Activated naive CD4-positive, alpha-beta T cell treated with anti-CD3 and anti-CD28 coated beads, Interleukin-2, amount 10 ng/mL, durations not matched to agents 7 days and 5 days (primary cell): Measurements from ENCODE around the gene ZNF581.
A peak's percentile ranks its signal among the peaks of the same experiment; 100 is the strongest.

Experiments used
- CTCF ChIA-PET: fragments of 350-600 bp; sonication (Branson Sonifier 250); formaldehyde crosslinking; loops from one replicate; lab custom pipeline; 2021; ENCODE audit warnings: antibody characterized with exemption; lab: Charles Lee
- DNase-seq: peaks from one replicate; pipeline ENCODE4 v3.0.0-alpha.2; 2020
- H3K27ac Mint-ChIP-seq: one replicate; pipeline ENCODE4 v1.8.0; 2021; ENCODE audit warnings: mild to moderate bottlenecking, moderate library complexity, mixed read lengths
- H3K27me3 Mint-ChIP-seq: one replicate; pipeline ENCODE4 v1.8.0; 2021; ENCODE audit warnings: mild to moderate bottlenecking, mixed read lengths
- H3K36me3 Mint-ChIP-seq: one replicate; pipeline ENCODE4 v1.8.0; 2021; ENCODE audit warnings: mixed read lengths
- H3K4me1 Mint-ChIP-seq: one replicate; pipeline ENCODE4 v1.8.0; 2021; ENCODE audit warnings: mixed read lengths
- H3K4me3 Mint-ChIP-seq: one replicate; pipeline ENCODE4 v1.8.0; 2021; ENCODE audit warnings: mild to moderate bottlenecking, moderate library complexity, mixed read lengths
- H3K9me3 Mint-ChIP-seq: one replicate; pipeline ENCODE4 v1.8.0; 2021; ENCODE audit warnings: mixed read lengths

The ZNF581 gene

DNA sequence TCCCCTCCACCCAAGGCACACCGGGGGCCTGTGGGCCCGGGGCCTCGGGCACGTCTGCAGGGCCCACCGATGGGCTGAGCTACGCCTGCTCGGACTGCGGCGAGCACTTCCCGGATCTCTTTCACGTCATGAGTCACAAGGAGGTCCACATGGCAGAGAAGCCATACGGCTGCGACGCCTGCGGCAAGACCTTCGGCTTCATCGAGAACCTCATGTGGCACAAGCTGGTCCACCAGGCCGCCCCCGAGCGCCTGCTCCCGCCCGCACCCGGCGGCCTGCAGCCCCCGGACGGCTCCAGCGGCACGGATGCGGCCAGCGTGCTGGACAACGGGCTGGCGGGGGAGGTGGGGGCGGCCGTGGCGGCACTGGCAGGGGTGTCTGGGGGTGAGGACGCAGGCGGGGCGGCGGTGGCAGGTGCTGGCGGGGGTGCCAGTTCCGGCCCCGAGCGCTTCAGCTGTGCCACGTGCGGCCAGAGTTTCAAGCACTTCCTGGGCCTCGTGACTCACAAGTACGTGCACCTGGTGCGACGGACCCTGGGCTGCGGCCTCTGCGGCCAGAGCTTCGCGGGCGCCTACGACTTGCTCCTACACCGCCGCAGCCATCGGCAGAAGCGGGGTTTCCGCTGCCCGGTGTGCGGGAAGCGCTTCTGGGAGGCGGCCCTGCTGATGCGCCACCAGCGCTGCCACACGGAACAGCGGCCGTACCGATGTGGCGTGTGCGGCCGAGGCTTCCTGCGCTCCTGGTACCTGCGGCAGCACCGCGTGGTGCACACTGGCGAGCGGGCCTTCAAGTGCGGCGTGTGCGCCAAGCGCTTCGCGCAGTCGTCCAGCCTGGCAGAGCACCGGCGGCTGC, 27.7 kb upstream of the ZNF581 start:
- CTCF ChIA-PET, result no interaction called here
- Mint-ChIP-seq H3K4me1 (peaks cover 14% of the 10 kb centered on the region), H3K4me3 (no peak overlapping the region), H3K9me3 (no peaks in the 10 kb centered on the region), H3K36me3 (peaks cover 44% of the 10 kb centered on the region), H3K27ac (no peak overlapping the region), H3K27me3 (no peaks in the 10 kb centered on the region)
- DNase-seq, result no peak

DNA sequence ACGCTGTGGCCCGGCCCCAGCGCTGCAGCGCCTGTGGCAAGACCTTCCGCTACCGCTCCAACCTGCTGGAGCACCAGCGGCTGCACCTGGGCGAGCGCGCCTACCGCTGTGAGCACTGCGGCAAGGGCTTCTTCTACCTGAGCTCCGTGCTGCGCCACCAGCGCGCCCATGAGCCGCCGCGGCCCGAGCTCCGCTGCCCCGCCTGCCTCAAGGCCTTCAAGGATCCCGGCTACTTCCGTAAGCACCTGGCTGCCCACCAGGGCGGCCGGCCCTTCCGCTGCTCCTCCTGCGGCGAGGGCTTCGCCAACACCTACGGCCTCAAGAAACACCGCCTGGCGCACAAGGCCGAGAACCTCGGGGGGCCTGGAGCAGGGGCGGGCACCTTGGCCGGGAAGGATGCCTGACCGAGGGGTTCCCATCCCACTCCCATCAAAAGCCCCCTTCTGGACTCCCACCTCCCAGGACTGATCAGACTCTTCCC, 27.0 kb upstream of the ZNF581 start:
- H3K27ac Mint-ChIP-seq, result no peak overlapping the region
- CTCF ChIA-PET, result interaction anchor here (2.8 kb wide), 1 partner anchor 10 kb away, joined by 11 read pairs; the partner anchor contains the start of gene ZNF865
- no peak overlapping the region for H3K4me3 Mint-ChIP-seq
- DNase-seq, result no peak
- H3K36me3 Mint-ChIP-seq, result peaks cover 46% of the 10 kb centered on the region
- H3K9me3 Mint-ChIP-seq, result no peaks in the 10 kb centered on the region
- H3K27me3 Mint-ChIP-seq, result no peaks in the 10 kb centered on the region
- H3K4me1 Mint-ChIP-seq, result peaks cover 15% of the 10 kb centered on the region

DNA sequence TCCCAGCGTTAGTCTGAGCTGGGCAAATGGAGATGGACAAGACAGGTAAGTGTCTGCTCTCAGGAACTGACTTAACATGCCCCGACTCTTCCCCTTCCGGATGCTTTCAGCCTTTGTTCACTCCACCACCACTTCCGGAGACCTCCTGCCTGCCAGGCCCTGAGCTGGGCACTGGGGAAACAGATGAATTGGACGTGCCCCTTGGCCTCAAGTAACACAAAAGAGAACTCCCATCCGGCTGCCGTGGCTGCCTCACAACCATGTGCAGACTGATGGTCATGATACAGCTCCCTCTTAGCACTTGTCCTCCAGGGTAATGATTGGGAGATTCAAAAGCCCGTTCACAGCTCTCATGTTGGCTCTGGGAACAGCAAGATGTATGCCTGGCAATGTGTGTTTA, 26.0 kb upstream of the ZNF581 start:
- no peak overlapping the region for H3K27ac Mint-ChIP-seq
- H3K9me3 Mint-ChIP-seq, result no peaks in the 10 kb centered on the region
- H3K27me3 Mint-ChIP-seq, result no peaks in the 10 kb centered on the region
- peaks cover 42% of the 10 kb centered on the region for H3K36me3 Mint-ChIP-seq
- H3K4me3 Mint-ChIP-seq, result no peak overlapping the region
- H3K4me1 Mint-ChIP-seq, result peaks cover 15% of the 10 kb centered on the region
- CTCF ChIA-PET, result interaction anchor here (2.8 to 4.9 kb wide), 2 partner anchors 11 to 15 kb away, joined by 11 to 23 read pairs; partner anchors contain the start of gene ZNF865
- DNase-seq, result no peak

DNA sequence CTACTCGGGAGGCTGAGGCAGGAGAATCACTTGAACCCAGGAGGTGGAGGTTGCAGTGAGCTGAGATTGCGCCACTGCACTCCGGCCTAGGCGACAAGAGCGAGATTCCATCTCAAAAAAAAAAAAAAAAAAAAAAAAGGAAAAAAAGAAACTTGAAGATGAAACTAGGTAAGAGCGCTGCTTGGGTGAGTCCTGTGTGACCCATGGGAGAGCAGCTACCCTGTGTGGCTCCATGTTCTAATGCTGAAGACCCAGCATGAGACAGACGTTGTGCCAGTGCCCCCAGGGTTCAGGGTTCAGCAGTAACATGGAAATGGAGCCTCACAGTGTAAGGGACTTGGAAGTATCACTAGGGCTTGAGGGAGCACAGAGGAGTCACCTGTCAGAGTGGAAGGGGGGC, 25.0 kb upstream of the ZNF581 start:
- H3K36me3 Mint-ChIP-seq, result peaks cover 37% of the 10 kb centered on the region
- H3K4me1 Mint-ChIP-seq, result peaks cover 18% of the 10 kb centered on the region
- H3K27me3 Mint-ChIP-seq, result no peaks in the 10 kb centered on the region
- CTCF ChIA-PET, result interaction anchor here (0.5 to 4.9 kb wide), 3 partner anchors 12 to 511 kb away, joined by 3 to 23 read pairs (median 11); partner anchors contain the start of gene ZNF865
- no peaks in the 10 kb centered on the region for H3K9me3 Mint-ChIP-seq
- no peak overlapping the region for H3K4me3 Mint-ChIP-seq
- DNase-seq, result no peak
- no peak overlapping the region for H3K27ac Mint-ChIP-seq

DNA sequence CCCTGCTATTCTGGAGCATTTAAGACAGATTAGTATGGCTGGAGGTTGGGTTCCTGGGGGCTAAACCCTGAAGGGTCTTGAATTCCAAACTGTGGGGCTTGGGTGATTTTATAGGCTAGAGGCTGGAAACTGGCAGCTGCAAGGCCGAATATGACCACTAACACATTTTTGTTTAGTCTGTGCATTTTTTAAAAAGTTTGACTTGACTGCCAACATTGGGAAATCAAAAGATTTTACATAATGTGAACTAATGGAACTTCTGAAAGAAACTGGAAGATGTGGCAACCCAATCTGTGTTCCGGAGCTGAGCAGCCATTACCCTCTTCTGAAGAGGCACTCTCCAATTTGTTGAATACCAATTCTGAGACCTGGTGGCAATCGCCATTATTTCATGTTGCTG, 24.2 kb upstream of the ZNF581 start:
- Mint-ChIP-seq H3K4me1 (peaks cover 25% of the 10 kb centered on the region), H3K9me3 (peaks cover 2% of the 10 kb centered on the region), H3K4me3 (no peak overlapping the region), H3K27ac (no peak overlapping the region), H3K36me3 (peaks cover 41% of the 10 kb centered on the region), H3K27me3 (no peaks in the 10 kb centered on the region)
- no peak for DNase-seq
- CTCF ChIA-PET, result interaction anchor here (2.8 to 4.9 kb wide), 2 partner anchors 13 kb away, joined by 11 to 23 read pairs; partner anchors contain the start of gene ZNF865

DNA sequence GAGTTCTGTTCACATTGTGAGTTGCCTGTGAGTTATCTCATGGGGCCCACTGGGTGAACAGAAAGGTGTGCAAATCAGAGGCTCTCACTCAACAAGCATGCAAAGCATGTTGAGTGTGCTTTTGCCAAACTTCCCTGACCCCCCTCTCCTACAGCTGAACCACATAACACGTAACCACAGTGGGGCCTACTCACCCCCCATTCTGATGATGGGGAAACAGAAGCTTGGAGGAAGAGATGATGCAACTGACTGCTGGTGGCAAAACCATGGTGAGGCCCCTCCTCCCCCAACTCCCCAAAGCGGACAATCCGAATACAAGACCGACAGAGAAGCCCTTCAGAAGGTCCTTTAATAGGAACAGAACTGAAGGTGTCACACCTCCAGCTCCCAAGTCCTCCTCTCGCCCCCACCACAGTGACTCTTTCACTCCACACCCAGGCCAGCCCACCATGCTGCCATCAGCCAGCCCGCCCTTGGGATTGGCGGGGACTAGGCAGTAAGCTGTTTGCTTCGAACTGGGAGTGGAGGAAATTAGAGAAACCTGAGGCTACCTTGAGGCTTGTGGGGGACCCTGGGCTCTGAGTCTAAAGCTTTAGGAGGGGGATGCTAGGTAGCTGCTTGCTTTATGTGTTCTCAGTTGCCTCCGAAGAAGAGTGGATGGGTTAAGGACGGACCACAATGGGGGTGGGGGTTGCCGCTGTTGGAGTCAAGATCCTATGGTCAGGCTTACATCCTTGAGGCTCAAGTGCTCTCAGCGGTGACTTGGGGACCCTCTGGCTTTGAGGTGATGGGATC, 22.8 kb upstream of the ZNF581 start:
- CTCF ChIA-PET, result interaction anchor here (1.2 to 4.9 kb wide), 2 partner anchors 11 to 15 kb away, joined by 6 to 23 read pairs; partner anchors contain the start of gene ZNF865
- no peak overlapping the region for H3K4me3 Mint-ChIP-seq
- H3K9me3 Mint-ChIP-seq, result peaks cover 2% of the 10 kb centered on the region
- H3K27ac Mint-ChIP-seq, result peak overlapping the region; percentile 25
- no peak for DNase-seq
- H3K36me3 Mint-ChIP-seq, result peaks cover 39% of the 10 kb centered on the region
- peaks cover 4% of the 10 kb centered on the region for H3K27me3 Mint-ChIP-seq
- H3K4me1 Mint-ChIP-seq, result peaks cover 32% of the 10 kb centered on the region

DNA sequence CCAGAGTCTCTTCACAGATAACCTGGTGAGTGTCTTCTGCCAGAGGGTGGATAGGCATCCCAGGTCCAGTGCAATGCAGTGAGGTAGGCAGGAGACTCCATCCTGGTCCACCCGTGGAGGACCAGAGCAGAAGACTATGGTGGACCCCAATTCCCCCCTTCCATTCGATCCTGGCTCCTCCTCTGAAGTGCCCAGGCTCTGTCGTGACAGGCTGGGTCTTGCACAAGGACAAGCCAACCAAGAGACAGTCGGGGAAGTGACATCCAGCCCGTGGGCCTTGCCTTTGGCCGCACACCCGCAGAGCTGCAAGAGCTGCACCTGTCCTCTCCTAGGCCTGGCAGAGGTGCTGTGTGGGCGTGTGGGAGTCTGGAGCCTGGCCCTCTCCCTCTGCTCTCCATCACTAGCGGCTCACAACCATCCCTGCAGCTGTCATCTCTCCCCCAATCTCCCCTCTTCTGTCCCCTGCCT, 22.2 kb upstream of the ZNF581 start:
- H3K36me3 Mint-ChIP-seq, result peaks cover 39% of the 10 kb centered on the region

DNA sequence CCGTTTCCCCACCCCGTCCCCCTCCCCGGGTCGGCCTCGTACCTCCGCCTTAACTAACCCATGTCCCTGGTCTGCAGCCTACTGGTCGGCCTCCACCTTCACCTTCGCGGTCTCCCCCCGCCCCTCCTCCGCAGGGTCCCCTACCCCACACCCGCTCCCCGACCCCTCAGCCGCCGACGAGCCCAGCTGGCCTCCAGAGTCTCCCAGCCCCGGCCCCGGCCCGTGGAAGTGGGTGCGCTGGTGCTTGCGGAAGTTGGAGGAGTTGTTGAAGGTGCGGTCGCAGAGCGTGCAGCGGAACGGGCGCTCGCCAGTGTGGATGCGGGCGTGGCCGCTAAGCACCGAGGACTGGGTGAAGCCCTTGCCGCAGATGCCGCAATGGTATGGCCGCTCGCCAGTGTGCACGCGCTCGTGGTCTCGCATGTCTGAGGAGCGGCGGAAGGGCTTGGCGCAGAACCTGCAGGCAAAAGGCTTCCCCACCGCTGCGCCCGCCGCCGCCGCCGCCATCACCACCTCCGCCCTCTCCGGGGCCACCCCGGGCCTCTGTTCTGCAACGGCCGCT, 21.7 kb upstream of the ZNF581 start:
- peaks cover 36% of the 10 kb centered on the region for H3K36me3 Mint-ChIP-seq
- no peak for DNase-seq
- H3K4me1 Mint-ChIP-seq, result peaks cover 43% of the 10 kb centered on the region
- no peak overlapping the region for H3K4me3 Mint-ChIP-seq
- peaks cover 2% of the 10 kb centered on the region for H3K9me3 Mint-ChIP-seq
- no peak overlapping the region for H3K27ac Mint-ChIP-seq
- H3K27me3 Mint-ChIP-seq, result peaks cover 10% of the 10 kb centered on the region
- CTCF ChIA-PET, result interaction anchor here (4.9 kb wide), 1 partner anchor 10 kb away, joined by 23 read pairs; no protein-coding TSS in a partner anchor

More for the DNA sequence above, 22.2 kb upstream of the ZNF581 start:
- Mint-ChIP-seq H3K4me3 (no peak overlapping the region), H3K27ac (no peak overlapping the region), H3K4me1 (peaks cover 38% of the 10 kb centered on the region), H3K27me3 (peaks cover 5% of the 10 kb centered on the region), H3K9me3 (peaks cover 2% of the 10 kb centered on the region)
- CTCF ChIA-PET, result interaction anchor here (1.2 to 4.9 kb wide), 2 partner anchors 11 to 15 kb away, joined by 6 to 23 read pairs; partner anchors contain the start of gene ZNF865
- DNase-seq, result no peak

DNA sequence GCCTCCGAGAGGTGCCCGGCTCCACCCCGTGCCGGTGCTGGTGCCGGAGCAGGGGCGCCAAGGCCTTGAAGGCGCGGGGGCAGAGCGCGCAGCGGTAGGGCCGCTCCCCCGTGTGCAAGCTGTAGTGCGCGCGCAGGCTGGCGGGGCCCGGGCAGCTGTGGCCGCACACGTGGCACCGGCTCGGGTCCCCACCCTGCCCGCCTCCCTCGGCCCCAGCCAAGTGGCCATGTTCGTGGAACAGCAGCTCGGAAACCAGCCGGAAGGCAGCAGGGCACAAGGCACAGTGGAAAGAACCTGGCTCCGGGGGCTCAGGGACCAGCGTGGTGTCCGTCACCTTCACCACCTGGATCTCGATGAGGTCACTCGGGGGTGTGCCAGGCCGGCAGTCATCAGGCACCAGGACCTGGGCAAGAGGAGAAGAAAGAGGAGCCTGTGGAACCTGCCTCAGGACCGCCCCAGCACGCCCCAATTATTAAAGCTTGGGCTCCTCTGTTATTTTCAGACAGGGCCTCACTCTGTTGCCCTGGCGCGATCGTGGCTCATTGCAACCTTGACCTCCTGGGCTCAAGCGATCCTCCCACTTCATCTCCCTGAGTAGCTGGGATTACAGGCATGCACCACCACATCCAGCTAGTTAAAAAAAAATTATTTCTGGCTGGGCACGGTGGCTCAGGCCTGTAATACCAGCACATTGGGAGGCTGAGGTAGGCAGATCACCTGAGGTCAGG, 21.0 kb upstream of the ZNF581 start:
- H3K27ac Mint-ChIP-seq, result no peak overlapping the region
- peaks cover 32% of the 10 kb centered on the region for H3K36me3 Mint-ChIP-seq
- no peak for DNase-seq
- H3K4me1 Mint-ChIP-seq, result peaks cover 50% of the 10 kb centered on the region
- CTCF ChIA-PET, result interaction anchor here (0.9 to 1.4 kb wide), 2 partner anchors 9 to 16 kb away, joined by 3 to 4 read pairs; no protein-coding TSS in a partner anchor
- H3K4me3 Mint-ChIP-seq, result no peak overlapping the region
- H3K9me3 Mint-ChIP-seq, result peaks cover 2% of the 10 kb centered on the region
- peaks cover 16% of the 10 kb centered on the region for H3K27me3 Mint-ChIP-seq

DNA sequence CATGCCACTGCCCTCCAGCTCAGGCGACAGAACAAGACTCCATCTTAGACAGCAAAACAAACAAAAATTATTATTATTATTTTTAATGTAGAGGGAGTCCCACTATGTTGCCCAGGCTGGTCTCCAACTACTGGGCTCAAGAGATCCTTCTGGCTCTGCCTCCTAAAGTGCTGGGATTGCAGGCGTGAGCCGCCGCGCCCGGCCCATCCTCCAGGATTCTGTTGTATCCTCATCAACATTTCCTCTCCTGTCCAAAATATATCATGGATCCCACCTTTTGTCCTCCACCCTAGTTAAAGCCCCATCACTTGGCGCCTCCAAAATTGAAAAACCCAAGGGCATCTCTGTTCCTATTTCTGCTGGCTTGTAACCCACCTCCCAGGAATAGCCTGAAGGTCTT, 20.3 kb upstream of the ZNF581 start:
- Mint-ChIP-seq H3K27me3 (peaks cover 23% of the 10 kb centered on the region), H3K27ac (peak overlapping the region; percentile 19), H3K36me3 (peaks cover 28% of the 10 kb centered on the region), H3K9me3 (peaks cover 2% of the 10 kb centered on the region), H3K4me3 (no peak overlapping the region), H3K4me1 (peaks cover 55% of the 10 kb centered on the region)
- DNase-seq, result no peak
- CTCF ChIA-PET, result interaction anchor here (0.9 to 1.5 kb wide), 3 partner anchors 8 to 17 kb away, joined by 3 to 4 read pairs (median 3); no protein-coding TSS in a partner anchor

DNA sequence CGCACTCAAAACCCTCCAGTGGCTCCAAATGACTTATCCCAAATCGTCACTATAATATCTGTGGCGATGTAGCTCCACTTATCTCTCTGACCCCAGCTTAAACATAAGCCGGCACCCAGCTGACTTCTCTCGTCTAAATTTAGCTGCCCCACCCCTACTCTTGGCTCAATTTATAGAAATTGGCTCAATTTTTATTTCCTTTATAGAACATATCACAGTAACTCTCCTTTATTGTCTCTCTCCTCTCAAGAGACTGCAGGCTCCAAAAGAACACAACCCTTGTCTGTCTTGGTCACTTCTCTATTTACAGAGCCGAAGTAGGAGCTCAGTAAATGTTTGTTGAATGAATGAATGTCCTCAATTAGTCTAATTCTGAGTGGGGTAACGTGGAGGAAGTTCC, 19.9 kb upstream of the ZNF581 start:
- H3K27ac Mint-ChIP-seq, result peak overlapping the region; percentile 19
- CTCF ChIA-PET, result interaction anchor here (0.6 to 1.5 kb wide), 3 partner anchors 16 to 535 kb away, joined by 3 to 4 read pairs (median 3); no protein-coding TSS in a partner anchor
- no peak for DNase-seq
- no peak overlapping the region for H3K4me3 Mint-ChIP-seq
- H3K4me1 Mint-ChIP-seq, result peaks cover 56% of the 10 kb centered on the region
- peaks cover 28% of the 10 kb centered on the region for H3K36me3 Mint-ChIP-seq
- peaks cover 27% of the 10 kb centered on the region for H3K27me3 Mint-ChIP-seq
- peaks cover 2% of the 10 kb centered on the region for H3K9me3 Mint-ChIP-seq

DNA sequence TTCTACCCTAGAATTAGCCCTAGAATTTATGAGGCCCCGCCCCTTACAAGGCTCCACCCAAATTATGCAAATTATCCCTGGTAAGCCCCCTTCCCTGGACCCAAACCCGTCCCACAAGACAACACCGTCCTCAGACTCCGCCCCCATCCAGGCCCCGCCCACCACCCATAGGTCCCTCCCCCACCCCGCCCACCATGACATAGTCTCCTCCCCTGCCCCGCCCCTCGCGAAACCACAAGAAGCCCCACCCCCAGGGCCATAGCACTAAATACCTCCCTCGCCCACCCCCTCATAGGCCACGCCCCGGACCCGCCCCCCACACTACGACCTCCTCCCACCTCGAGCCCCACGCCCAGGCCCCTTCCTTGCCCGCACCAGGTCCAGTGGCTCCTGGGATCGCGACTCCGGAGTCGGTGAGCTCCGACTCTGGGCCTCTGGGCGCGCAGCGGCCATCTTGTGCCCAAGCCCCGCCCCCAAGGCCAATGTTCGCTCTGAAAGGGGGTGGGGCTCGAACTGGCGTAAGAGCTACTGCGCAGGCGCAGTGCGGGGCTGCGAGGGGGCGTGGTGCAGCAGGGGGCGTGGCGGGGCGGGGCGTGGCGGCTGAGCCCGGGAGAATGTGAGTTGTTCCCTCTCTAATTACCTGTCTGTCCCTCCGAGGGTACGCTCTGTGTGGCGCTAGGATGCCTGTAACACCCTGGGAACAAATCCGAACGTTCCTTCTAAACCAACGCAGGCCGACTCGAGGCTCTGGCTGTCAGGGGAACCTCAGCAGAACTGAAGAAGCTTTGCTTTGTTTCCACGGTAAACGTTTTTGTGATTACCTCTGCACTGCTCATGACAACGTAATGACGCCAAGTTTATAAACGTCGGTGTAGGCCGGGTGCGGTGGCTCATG, 19.1 kb upstream of the ZNF581 start, which contains the start of gene ZNF784:
Gene ZNF784 (minus strand): TSS at position 458 of the 895 bp plus-strand sequence. CDS start 5 bp downstream, at position 453.
- CTCF ChIA-PET, result interaction anchor here (0.6 to 3.4 kb wide), 8 partner anchors 9 to 536 kb away, joined by 3 to 15 read pairs (median 3); partner anchors contain the start of gene ZNF865
- peaks cover 35% of the 10 kb centered on the region for H3K27me3 Mint-ChIP-seq
- peaks cover 2% of the 10 kb centered on the region for H3K9me3 Mint-ChIP-seq
- H3K36me3 Mint-ChIP-seq, result peaks cover 26% of the 10 kb centered on the region
- peaks cover 56% of the 10 kb centered on the region for H3K4me1 Mint-ChIP-seq
- peak within 1 kb of the TSS; percentile 98 for H3K27ac Mint-ChIP-seq
- peak within 1 kb of the TSS; percentile 92 for H3K4me3 Mint-ChIP-seq
- peak; percentile 93 for DNase-seq
